Body of pancreas (tissue), 4 donors: ENCODE results near the gene PRR7.

ENCODE experiments used
- CTCF ChIP-seq, 7 experiments: fragments of 450-650 bp in 4 of 7; fragments of 200-600 bp in 3 of 7; sonication (generic) in 3 of 7; IDR thresholded peaks; one replicate each; pipeline ENCODE4 v1.5.1; 2016 to 2019; ENCODE audit warnings: antibody characterized with exemption in 7 of 7
- POLR2A ChIP-seq, 3 donors: fragments of 450-650 bp; IDR thresholded peaks; one replicate each; pipeline ENCODE4 v1.6.1; 2016; ENCODE audit warnings: antibody characterized with exemption in 3 of 3, mild to moderate bottlenecking in 2 of 3

GRCh38 chr5:177491983-177492746 lies 45.6 kb downstream of the PRR7 start:
- TF ChIP-seq CTCF (IDR thresholded peaks at IDR 0.05) (no peak), POLR2A (IDR thresholded peaks at IDR 0.05) (no peak)
